Neuron (in vitro differentiated cells): ENCODE measurements around the gene STXBP6.

Source experiments
- H2AFZ ChIP-seq: one replicate; pipeline ENCODE4 v1.6.1; 2013; ENCODE audit warnings: low read depth, mild to moderate bottlenecking, inconsistent platforms, low read length, moderate library complexity
- H3K27me3 ChIP-seq: one replicate; pipeline ENCODE4 v1.6.1; 2013; ENCODE audit warnings: low read length; ENCODE audit not compliant: insufficient read depth
- H3K36me3 ChIP-seq: one replicate; pipeline ENCODE4 v1.6.1; 2013; ENCODE audit warnings: low read length; ENCODE audit not compliant: insufficient read depth
- H3K4me1 ChIP-seq: one replicate; pipeline ENCODE4 v1.6.1; 2013; ENCODE audit warnings: low read length; ENCODE audit not compliant: insufficient read depth
- H3K4me3 ChIP-seq: 2 replicates; pipeline ENCODE4 v1.5.1; 2013; ENCODE audit warnings: mild to moderate bottlenecking, low read length, moderate library complexity
- H3K9me3 ChIP-seq: one replicate; pipeline ENCODE4 v1.6.1; 2013; ENCODE audit warnings: low read length

STXBP6 gene

GRCh38 chr14:25032092-25032784 lies 17.7 kb downstream of the STXBP6 start:
- Histone ChIP-seq H3K36me3 (no peaks in the 10 kb centered on the region), H3K27me3 (no peaks in the 10 kb centered on the region), H3K9me3 (no peaks in the 10 kb centered on the region), H3K4me3 (no peak overlapping the region), H3K4me1 (no peaks in the 10 kb centered on the region), H2AFZ (no peak overlapping the region)

GRCh38 chr14:25026476-25027137 lies 23.3 kb downstream of the STXBP6 start:
- H3K4me1 ChIP-seq: no peaks in the 10 kb centered on the region
- no peaks in the 10 kb centered on the region for H3K27me3 ChIP-seq
- no peaks in the 10 kb centered on the region for H3K36me3 ChIP-seq
- H3K4me3 ChIP-seq: no peak overlapping the region
- H3K9me3 ChIP-seq: no peaks in the 10 kb centered on the region
- H2AFZ ChIP-seq: no peak overlapping the region

- H3K9me3 ChIP-seq: no peaks in the 10 kb centered on the region
- no peaks in the 10 kb centered on the region for H3K4me1 ChIP-seq
- H3K27me3 ChIP-seq: peaks cover 3% of the 10 kb centered on the region
- H3K36me3 ChIP-seq: no peaks in the 10 kb centered on the region
- H3K4me3 ChIP-seq: no peak overlapping the region
- no peak overlapping the region for H2AFZ ChIP-seq
Observed at GRCh38 chr14:25019892-25020291, 30.1 kb downstream of the STXBP6 start.

GRCh38 chr14:25017562-25017961 lies 32.4 kb downstream of the STXBP6 start:
- Histone ChIP-seq H3K36me3 (no peaks in the 10 kb centered on the region), H3K4me1 (no peaks in the 10 kb centered on the region), H3K4me3 (no peak overlapping the region), H2AFZ (no peak overlapping the region), H3K9me3 (no peaks in the 10 kb centered on the region), H3K27me3 (peaks cover 3% of the 10 kb centered on the region)

- H3K4me1 ChIP-seq: no peaks in the 10 kb centered on the region
Observed at GRCh38 chr14:25015761-25016160, 34.2 kb downstream of the STXBP6 start.

GRCh38 chr14:25014440-25014839 lies 35.5 kb downstream of the STXBP6 start:
- H3K36me3 ChIP-seq: no peaks in the 10 kb centered on the region

More at GRCh38 chr14:25015761-25016160, 34.2 kb downstream of the STXBP6 start:
- no peak overlapping the region for H2AFZ ChIP-seq
- H3K36me3 ChIP-seq: no peaks in the 10 kb centered on the region
- peaks cover 3% of the 10 kb centered on the region for H3K27me3 ChIP-seq
- H3K9me3 ChIP-seq: no peaks in the 10 kb centered on the region
- no peak overlapping the region for H3K4me3 ChIP-seq

GRCh38 chr14:25011095-25011494 lies 38.9 kb downstream of the STXBP6 start:
- no peak overlapping the region for H2AFZ ChIP-seq
- H3K4me1 ChIP-seq: peaks cover 15% of the 10 kb centered on the region
- no peaks in the 10 kb centered on the region for H3K27me3 ChIP-seq
- H3K36me3 ChIP-seq: no peaks in the 10 kb centered on the region
- no peak overlapping the region for H3K4me3 ChIP-seq
- no peaks in the 10 kb centered on the region for H3K9me3 ChIP-seq

More at GRCh38 chr14:25014440-25014839, 35.5 kb downstream of the STXBP6 start:
- Histone ChIP-seq H2AFZ (no peak overlapping the region), H3K4me1 (peaks cover 11% of the 10 kb centered on the region), H3K9me3 (no peaks in the 10 kb centered on the region), H3K4me3 (no peak overlapping the region), H3K27me3 (peaks cover 3% of the 10 kb centered on the region)

- H3K4me3 ChIP-seq: no peak overlapping the region
- H2AFZ ChIP-seq: no peak overlapping the region
- H3K9me3 ChIP-seq: no peaks in the 10 kb centered on the region
- H3K27me3 ChIP-seq: no peaks in the 10 kb centered on the region
- peaks cover 15% of the 10 kb centered on the region for H3K4me1 ChIP-seq
- no peaks in the 10 kb centered on the region for H3K36me3 ChIP-seq
Observed at GRCh38 chr14:25010471-25010870, 39.5 kb downstream of the STXBP6 start.

- Histone ChIP-seq H3K4me1 (peaks cover 15% of the 10 kb centered on the region), H3K27me3 (no peaks in the 10 kb centered on the region), H3K9me3 (no peaks in the 10 kb centered on the region), H2AFZ (no peak overlapping the region), H3K4me3 (no peak overlapping the region), H3K36me3 (no peaks in the 10 kb centered on the region)
Observed at GRCh38 chr14:25009891-25010290, 40.1 kb downstream of the STXBP6 start.

GRCh38 chr14:25007832-25008231 lies 42.1 kb downstream of the STXBP6 start:
- no peaks in the 10 kb centered on the region for H3K27me3 ChIP-seq
- H2AFZ ChIP-seq: no peak overlapping the region
- H3K4me1 ChIP-seq: peaks cover 26% of the 10 kb centered on the region
- H3K4me3 ChIP-seq: no peak overlapping the region
- no peaks in the 10 kb centered on the region for H3K9me3 ChIP-seq
- no peaks in the 10 kb centered on the region for H3K36me3 ChIP-seq

- Histone ChIP-seq H3K9me3 (no peaks in the 10 kb centered on the region), H3K4me3 (no peak overlapping the region), H3K4me1 (peaks cover 26% of the 10 kb centered on the region), H3K36me3 (no peaks in the 10 kb centered on the region), H3K27me3 (no peaks in the 10 kb centered on the region), H2AFZ (no peak overlapping the region)
Observed at GRCh38 chr14:25006961-25007795, 42.8 kb downstream of the STXBP6 start.

GRCh38 chr14:25006031-25006430 lies 43.9 kb downstream of the STXBP6 start:
- Histone ChIP-seq H3K9me3 (no peaks in the 10 kb centered on the region), H3K27me3 (no peaks in the 10 kb centered on the region), H2AFZ (no peak overlapping the region), H3K4me1 (peaks cover 26% of the 10 kb centered on the region), H3K36me3 (no peaks in the 10 kb centered on the region), H3K4me3 (no peak overlapping the region)

- Histone ChIP-seq H3K9me3 (no peaks in the 10 kb centered on the region), H3K27me3 (no peaks in the 10 kb centered on the region), H3K4me1 (peaks cover 14% of the 10 kb centered on the region), H3K4me3 (no peak overlapping the region), H2AFZ (no peak overlapping the region), H3K36me3 (no peaks in the 10 kb centered on the region)
Observed at GRCh38 chr14:25004389-25004809, 45.5 kb downstream of the STXBP6 start.
